IMR-90 (cell line): ENCODE measurements around the gene USP6NL. TPM values are rescaled to one million over a fixed set of nuclear protein-coding genes. Genes with fewer than 3 reads are reported as not detected.

Experiments used
- ATAC-seq: fragments of 200-7000 bp; cut with Tn5 transposase; 2 replicates; pipeline ENCODE4 v1.9.1; 2020; ENCODE audit warnings: low read depth, mild to moderate bottlenecking, moderate library complexity
- BruUV-seq: library from RNA; stranded (reverse); fragments of 400-500 nt; replicated peaks from 2 replicates; lab custom pipeline; 2021; lab: Mats Ljungman, UMichigan
- CTCF ChIA-PET: fragments of 300-600 bp; formaldehyde crosslinking; extraction: SDS; loops from one replicate; lab custom pipeline; 2021; ENCODE audit warnings: antibody characterized with exemption; lab: Yijun Ruan, JAX
- POLR2A ChIA-PET: fragments of 300-600 bp; sonication (Branson Sonifier 250); formaldehyde crosslinking; loops from one replicate; lab custom pipeline; 2022; ENCODE audit warnings: antibody characterized with exemption; ENCODE audit not compliant: unreplicated experiment; lab: Charles Lee
- DNase-seq: peaks from one replicate; pipeline ENCODE4 v3.0.0; 2013
- H2AFZ ChIP-seq: replicated peaks from 2 replicates; pipeline ENCODE3; 2013; ENCODE audit warnings: low read length, mild to moderate bottlenecking; ENCODE audit not compliant: poor library complexity
- H2AK5ac ChIP-seq: 2 replicates; pipeline ENCODE4 v1.6.1; 2013; ENCODE audit warnings: low read depth, low read length, inconsistent platforms
- H2AK9ac ChIP-seq: replicated peaks from 2 replicates; pipeline ENCODE3; 2013; ENCODE audit warnings: mild to moderate bottlenecking, low read depth, low read length, moderate library complexity; ENCODE audit not compliant: poor library complexity
- H2BK120ac ChIP-seq: 2 replicates; pipeline ENCODE4 v1.6.1; 2013; ENCODE audit warnings: low read depth, low read length, inconsistent platforms
- H2BK15ac ChIP-seq: 3 replicates; pipeline ENCODE4 v1.6.1; 2013; ENCODE audit warnings: low read depth, low read length, inconsistent platforms
- H2BK20ac ChIP-seq: 2 replicates; pipeline ENCODE4 v1.6.1; 2013; ENCODE audit warnings: low read depth, mild to moderate bottlenecking, inconsistent platforms, low read length, moderate library complexity
- H2BK5ac ChIP-seq: 2 replicates; pipeline ENCODE4 v1.6.1; 2013; ENCODE audit warnings: mild to moderate bottlenecking, low read depth, low read length, inconsistent platforms; ENCODE audit not compliant: poor library complexity, severe bottlenecking
- H3K14ac ChIP-seq: replicated peaks from 2 replicates; pipeline ENCODE4 v1.6.1; 2013; ENCODE audit warnings: low read depth, low read length, inconsistent platforms
- H3K18ac ChIP-seq: 2 replicates; pipeline ENCODE4 v1.6.1; 2013; ENCODE audit warnings: low read depth, low read length, control low read depth
- H3K23ac ChIP-seq: 2 replicates; pipeline ENCODE4 v1.6.1; 2013; ENCODE audit warnings: low read depth, low read length, inconsistent platforms
- H3K27ac ChIP-seq: 2 replicates; pipeline ENCODE4 v1.5.1; 2013; ENCODE audit warnings: mild to moderate bottlenecking, control low read depth, low read length; ENCODE audit not compliant: insufficient read depth
- H3K27me3 ChIP-seq: 2 replicates; pipeline ENCODE4 v1.6.1; 2013; ENCODE audit warnings: low read length; ENCODE audit not compliant: control insufficient read depth, insufficient read depth
- H3K36me3 ChIP-seq: 2 replicates; pipeline ENCODE4 v1.6.1; 2013; ENCODE audit warnings: low read length, mixed read lengths; ENCODE audit not compliant: control insufficient read depth, insufficient read depth
- H3K4ac ChIP-seq: 2 replicates; pipeline ENCODE4 v1.6.1; 2013; ENCODE audit warnings: low read depth, low read length, inconsistent platforms
- H3K4me1 ChIP-seq: 2 replicates; pipeline ENCODE4 v1.6.1; 2013; ENCODE audit warnings: low read length, mixed read lengths; ENCODE audit not compliant: control insufficient read depth, insufficient read depth
- H3K4me2 ChIP-seq: 2 replicates; pipeline ENCODE4 v1.6.1; 2013; ENCODE audit warnings: low read depth, mild to moderate bottlenecking, control low read depth, low read length, moderate library complexity
- H3K4me3 ChIP-seq: 2 replicates; pipeline ENCODE4 v1.5.1; 2013; ENCODE audit warnings: low read depth, mild to moderate bottlenecking, control low read depth, low read length, moderate library complexity; ENCODE audit not compliant: insufficient read depth
- H3K56ac ChIP-seq: 2 replicates; pipeline ENCODE4 v1.6.1; 2013; ENCODE audit warnings: low read length, inconsistent platforms; ENCODE audit not compliant: insufficient read depth; ENCODE audit errors: extremely low read depth
- H3K79me1 ChIP-seq, 2 experiments: 2 replicates each; pipeline ENCODE4 v1.6.1; 2013; ENCODE audit warnings: low read length in 2 of 2, inconsistent platforms in 1 of 2, low read depth in 1 of 2
- H3K9ac ChIP-seq: 2 replicates; pipeline ENCODE4 v1.6.1; 2013; ENCODE audit warnings: low read depth, low read length, control low read depth
- H3K9me1 ChIP-seq: 2 replicates; pipeline ENCODE4 v1.6.1; 2013; ENCODE audit warnings: low read length, inconsistent platforms; ENCODE audit not compliant: insufficient read depth
- H3K9me3 ChIP-seq: 2 replicates; pipeline ENCODE4 v1.6.1; 2013; ENCODE audit warnings: low read length; ENCODE audit not compliant: control insufficient read depth, insufficient read depth
- H4K20me1 ChIP-seq: 2 replicates; pipeline ENCODE4 v1.6.1; 2013; ENCODE audit warnings: low read length, inconsistent platforms; ENCODE audit not compliant: insufficient read depth
- H4K5ac ChIP-seq: 2 replicates; pipeline ENCODE4 v1.6.1; 2013; ENCODE audit warnings: mild to moderate bottlenecking, low read depth, low read length, control low read depth
- H4K8ac ChIP-seq, 2 experiments: 2 replicates each; pipeline ENCODE4 v1.6.1; 2013; ENCODE audit warnings: low read depth in 2 of 2, low read length in 2 of 2, control low read depth in 1 of 2, inconsistent platforms in 1 of 2
- H4K91ac ChIP-seq: 2 replicates; pipeline ENCODE4 v1.6.1; 2013; ENCODE audit warnings: low read depth, low read length, inconsistent platforms; ENCODE audit not compliant: insufficient read depth
- CEBPB ChIP-seq: IDR thresholded peaks from 2 replicates; pipeline ENCODE4 v1.6.1; 2012; ENCODE audit warnings: low read depth, low read length, improper control_type of control experiment
- CHD1 ChIP-seq: IDR thresholded peaks from 2 replicates; pipeline ENCODE4 v1.6.1; 2012; ENCODE audit warnings: low read depth, low read length, improper control_type of control experiment
- FOS ChIP-seq: fragments of 150-350 bp; IDR thresholded peaks from 2 replicates; pipeline ENCODE4 v1.6.1; 2016; ENCODE audit warnings: low read depth, low read length
- MAFK ChIP-seq: IDR thresholded peaks from 2 replicates; pipeline ENCODE4 v1.6.1; 2012; ENCODE audit warnings: low read depth, low read length, improper control_type of control experiment
- MAZ ChIP-seq: IDR thresholded peaks from 2 replicates; pipeline ENCODE4 v1.6.1; 2012; ENCODE audit warnings: low read depth, mild to moderate bottlenecking, low read length, improper control_type of control experiment, moderate library complexity, borderline replicate concordance
- MXI1 ChIP-seq: IDR thresholded peaks from 2 replicates; pipeline ENCODE4 v1.6.1; 2012; ENCODE audit warnings: low read depth, mild to moderate bottlenecking, low read length, moderate library complexity, borderline replicate concordance
- POLR2A ChIP-seq: IDR thresholded peaks from 2 replicates; pipeline ENCODE4 v1.6.1; 2012; ENCODE audit warnings: mild to moderate bottlenecking, low read depth, low read length
- RFX5 ChIP-seq: IDR thresholded peaks from 2 replicates; pipeline ENCODE4 v1.8.0; 2012; ENCODE audit warnings: low read depth, mild to moderate bottlenecking, low read length, moderate library complexity
- SMC3 ChIP-seq: fragments of 150-350 bp; IDR thresholded peaks from 2 replicates; pipeline ENCODE4 v1.6.1; 2016; ENCODE audit warnings: low read depth, mild to moderate bottlenecking, antibody characterized with exemption, low read length, moderate library complexity
- WGBS, 2 experiments: methylation state at CpG; one replicate each; pipeline versions ENCODE4 v1.1.5 to v1.1.7; 2013; ENCODE audit warnings: missing lambda C conversion rate in 2 of 2; ENCODE audit not compliant: insufficient read length in 1 of 2; ENCODE audit errors: extremely low coverage in 2 of 2; 5-methylcytosine and 5-hydroxymethylcytosine counted together
- dilution Hi-C: fragments of 300-500 bp; cut with HindIII; formaldehyde crosslinking; loops from one replicate; pipeline ENCODE4 v1.14.3; 2018; ENCODE audit warnings: low sequenced_read_pairs; ENCODE audit not compliant: unreplicated experiment
- in situ Hi-C: fragments of 300-500 bp; cut with MboI; formaldehyde crosslinking; loops from 3 replicates; pipeline ENCODE4 v1.14.3; 2019; ENCODE audit warnings: low sequenced_read_pairs, inconsistent platforms, mixed read lengths
- intact Hi-C: fragments of 100-400 bp; cut with micrococcal nuclease; formaldehyde crosslinking; loops from 2 replicates; pipeline ENCODE4 v1.10.0; 2022
- polyA plus RNA-seq, 3 experiments: library from polyadenylated mRNA; depleted of rRNA; stranded (reverse); fragments of >200 nt; gene quantifications; 2 replicates each; pipeline ENCODE4 v1.2.3, GENCODE V29; 2012; ENCODE audit warnings: low replicate concordance in 1 of 3
- total RNA-seq: library from RNA; depleted of rRNA; stranded (reverse); fragments of >200 nt; gene quantifications from 2 replicates; pipeline ENCODE4 v1.2.3, GENCODE V29; 2012
- TF ChIP-seq, protein P1 (sequence below): fragments of 150-350 bp; IDR thresholded peaks from 2 replicates; pipeline ENCODE4 v1.6.1; 2016; ENCODE audit warnings: low read depth, mild to moderate bottlenecking, low read length, moderate library complexity, borderline replicate concordance
- TF ChIP-seq, protein P2 (sequence below): fragments of 150-350 bp; IDR thresholded peaks from 2 replicates; pipeline ENCODE4 v1.6.1; 2017; ENCODE audit warnings: mild to moderate bottlenecking, antibody characterized with exemption, low read length, low read depth

The USP6NL gene
- total and polyA plus RNA-seq, 2 of the 4 experiments (the other 2 are of a cell fraction): 7.8 to 9.1 TPM

DNA sequence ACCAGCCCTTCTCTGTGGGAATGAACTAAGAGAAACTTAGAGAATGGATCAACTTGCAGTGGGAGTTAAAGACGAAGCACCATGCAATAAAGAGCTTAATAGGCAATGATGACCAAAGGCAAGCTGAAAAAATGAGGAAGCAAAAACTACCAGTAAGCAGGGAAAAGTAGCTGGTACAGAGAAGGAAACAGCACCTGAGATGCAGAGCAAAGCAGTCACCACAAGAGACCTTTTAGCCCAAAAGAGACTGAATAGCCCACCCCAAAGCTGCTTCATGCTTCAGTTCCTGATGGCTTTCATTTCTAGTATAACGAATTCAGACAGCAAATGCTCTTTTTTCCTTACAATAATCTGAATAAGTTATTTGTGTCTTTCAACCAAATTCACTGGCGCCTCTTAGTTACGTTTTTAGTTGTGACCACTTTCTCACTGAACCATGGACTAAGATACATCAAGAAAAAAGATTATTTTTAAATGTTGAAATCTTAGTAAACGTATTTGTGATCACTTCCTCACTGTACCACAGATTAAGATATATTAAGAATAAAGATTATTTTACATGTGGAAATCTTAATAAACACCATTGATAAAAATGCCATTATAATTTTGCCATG, 76.0 kb downstream of the USP6NL start:
- no peak overlapping the region for H2AK5ac ChIP-seq
- dilution Hi-C loops: no loop called here
- H3K14ac ChIP-seq: no peak overlapping the region
- H2AK9ac ChIP-seq: no peak overlapping the region
- no peaks in the 10 kb centered on the region for H3K27me3 ChIP-seq
- WGBS, 2 experiments: no CpG with 5 or more reads among the region's 5 CpGs
- no TSS peak for BruUV-seq
- H3K9ac ChIP-seq: no peak overlapping the region
- no peak overlapping the region for H3K4ac ChIP-seq
- no peak overlapping the region for H2AFZ ChIP-seq
- TF ChIP-seq RFX5: no peak
- no peak for TF ChIP-seq FOS
- no peak for TF ChIP-seq CEBPB
- TF ChIP-seq SMC3: no peak
- TF ChIP-seq POLR2A: no peak
- TF ChIP-seq CHD1: no peak
- TF ChIP-seq MXI1: no peak
- TF ChIP-seq, protein P1, sequence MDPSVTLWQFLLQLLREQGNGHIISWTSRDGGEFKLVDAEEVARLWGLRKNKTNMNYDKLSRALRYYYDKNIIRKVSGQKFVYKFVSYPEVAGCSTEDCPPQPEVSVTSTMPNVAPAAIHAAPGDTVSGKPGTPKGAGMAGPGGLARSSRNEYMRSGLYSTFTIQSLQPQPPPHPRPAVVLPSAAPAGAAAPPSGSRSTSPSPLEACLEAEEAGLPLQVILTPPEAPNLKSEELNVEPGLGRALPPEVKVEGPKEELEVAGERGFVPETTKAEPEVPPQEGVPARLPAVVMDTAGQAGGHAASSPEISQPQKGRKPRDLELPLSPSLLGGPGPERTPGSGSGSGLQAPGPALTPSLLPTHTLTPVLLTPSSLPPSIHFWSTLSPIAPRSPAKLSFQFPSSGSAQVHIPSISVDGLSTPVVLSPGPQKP: no peak
- TF ChIP-seq, protein P2, sequence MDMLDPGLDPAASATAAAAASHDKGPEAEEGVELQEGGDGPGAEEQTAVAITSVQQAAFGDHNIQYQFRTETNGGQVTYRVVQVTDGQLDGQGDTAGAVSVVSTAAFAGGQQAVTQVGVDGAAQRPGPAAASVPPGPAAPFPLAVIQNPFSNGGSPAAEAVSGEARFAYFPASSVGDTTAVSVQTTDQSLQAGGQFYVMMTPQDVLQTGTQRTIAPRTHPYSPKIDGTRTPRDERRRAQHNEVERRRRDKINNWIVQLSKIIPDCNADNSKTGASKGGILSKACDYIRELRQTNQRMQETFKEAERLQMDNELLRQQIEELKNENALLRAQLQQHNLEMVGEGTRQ: no peak
- TF ChIP-seq MAZ: no peak
- no peak for TF ChIP-seq MAFK
- no peak overlapping the region for H2BK15ac ChIP-seq
- no peak overlapping the region for H3K23ac ChIP-seq
- no peak overlapping the region for H2BK20ac ChIP-seq
- H4K91ac ChIP-seq: no peak overlapping the region
- no peak overlapping the region for H2BK120ac ChIP-seq
- ChIA-PET POLR2A (no interaction called here), CTCF (interaction anchor here (0.6 kb wide), 1 partner anchor 917 kb away, joined by 3 read pairs; no protein-coding TSS in a partner anchor)
- DNase-seq (no peak), ATAC-seq (no peak)
- H3K9me1 ChIP-seq: peaks cover 13% of the 10 kb centered on the region
- H2BK5ac ChIP-seq: no peak overlapping the region
- no peak overlapping the region for H3K18ac ChIP-seq
- peaks cover 13% of the 10 kb centered on the region for H4K20me1 ChIP-seq
- H3K56ac ChIP-seq: no peak overlapping the region
- no peak overlapping the region for H4K5ac ChIP-seq
- no peaks in the 10 kb centered on the region for H3K9me3 ChIP-seq
- H3K4me1 ChIP-seq: peaks cover 11% of the 10 kb centered on the region
- H3K36me3 ChIP-seq: no peaks in the 10 kb centered on the region
- in situ Hi-C loops: no loop called here
- intact Hi-C loops: no loop called here
- H3K79me1 ChIP-seq: peaks cover 11 to 25% of the 10 kb centered on the region in 2 experiments
- H4K8ac ChIP-seq: no peak overlapping the region
- H3K4me3 ChIP-seq: no peak overlapping the region
- H3K4me2 ChIP-seq: no peak overlapping the region
- no peak overlapping the region for H3K27ac ChIP-seq
